GM23248 (cell line): ENCODE measurements around the gene TMEM52B. TPM values are rescaled to one million over a fixed set of nuclear protein-coding genes. Genes with fewer than 3 reads are reported as not detected.

ENCODE experiments used
- DNase-seq: peaks from one replicate; pipeline ENCODE4 v3.0.0-alpha.2; 2015
- H2AFZ ChIP-seq: fragments of 200-600 bp; sonication (generic); 2 replicates; pipeline ENCODE4 v1.6.1; 2016; ENCODE audit warnings: antibody characterized with exemption
- H3F3A ChIP-seq: fragments of 200-600 bp; sonication (generic); 2 replicates; pipeline ENCODE4 v1.6.1; 2016; ENCODE audit warnings: mild to moderate bottlenecking, antibody characterized with exemption, mixed run types; ENCODE audit not compliant: insufficient read depth
- H3K27ac ChIP-seq: fragments of 200-600 bp; sonication (generic); 2 replicates; pipeline ENCODE4 v1.5.1; 2016; ENCODE audit warnings: mild to moderate bottlenecking
- H3K27me3 ChIP-seq: fragments of 200-600 bp; sonication (generic); replicated peaks from 2 replicates; pipeline ENCODE4 v1.6.1; 2016; ENCODE audit warnings: mild to moderate bottlenecking; ENCODE audit not compliant: insufficient read depth
- H3K36me3 ChIP-seq: fragments of 200-600 bp; sonication (generic); 2 replicates; pipeline ENCODE4 v1.6.1; 2016; ENCODE audit warnings: low read depth, mild to moderate bottlenecking
- H3K4me1 ChIP-seq: fragments of 200-600 bp; sonication (generic); 2 replicates; pipeline ENCODE4 v1.6.1; 2016; ENCODE audit warnings: mild to moderate bottlenecking; ENCODE audit not compliant: insufficient read depth
- H3K4me2 ChIP-seq: fragments of 200-600 bp; sonication (generic); one replicate; pipeline ENCODE4 v1.6.1; 2016; ENCODE audit warnings: mild to moderate bottlenecking; ENCODE audit not compliant: unreplicated experiment
- H3K4me3 ChIP-seq: fragments of 200-600 bp; sonication (generic); 2 replicates; pipeline ENCODE4 v1.5.1; 2016; ENCODE audit warnings: mild to moderate bottlenecking
- H3K79me2 ChIP-seq: fragments of 200-600 bp; sonication (generic); 2 replicates; pipeline ENCODE4 v1.6.1; 2016; ENCODE audit warnings: mild to moderate bottlenecking; ENCODE audit not compliant: insufficient read depth
- H3K9ac ChIP-seq: fragments of 200-600 bp; sonication (generic); 2 replicates; pipeline ENCODE4 v1.6.1; 2016; ENCODE audit warnings: mild to moderate bottlenecking
- H3K9me2 ChIP-seq: fragments of 200-600 bp; sonication (generic); 2 replicates; pipeline ENCODE4 v1.6.1; 2016; ENCODE audit warnings: mixed run types, mild to moderate bottlenecking, moderate library complexity; ENCODE audit not compliant: insufficient read depth
- H3K9me3 ChIP-seq: fragments of 200-600 bp; sonication (generic); one replicate; pipeline ENCODE4 v1.6.1; 2017; ENCODE audit warnings: low read depth
- H4K20me1 ChIP-seq: fragments of 200-600 bp; sonication (generic); 2 replicates; pipeline ENCODE4 v1.6.0; 2016; ENCODE audit not compliant: insufficient read depth
- EZH2 ChIP-seq: fragments of 200-600 bp; sonication (generic); IDR thresholded peaks from 2 replicates; pipeline ENCODE4 v1.6.1; 2018; ENCODE audit warnings: antibody characterized with exemption, mild to moderate bottlenecking; ENCODE audit not compliant: insufficient read depth, poor library complexity, severe bottlenecking
- EZH2phosphoT487 ChIP-seq: fragments of 200-600 bp; sonication (generic); IDR thresholded peaks from 2 replicates; pipeline ENCODE4 v1.6.1; 2018; ENCODE audit warnings: antibody characterized with exemption, moderate library complexity, mild to moderate bottlenecking, low read depth; ENCODE audit not compliant: insufficient read depth
- WGBS, 2 experiments: methylation state at CpG; one replicate each; pipeline ENCODE4 v1.1.6; 2015 to 2017; ENCODE audit warnings: low lambda C conversion rate in 2 of 2, low coverage in 1 of 2; ENCODE audit errors: missing lambda C conversion rate in 2 of 2; 5-methylcytosine and 5-hydroxymethylcytosine counted together
- in situ Hi-C: fragments of 300-500 bp; cut with MboI; formaldehyde crosslinking; loops from 2 replicates; pipeline ENCODE4 v1.15.0; 2020
- polyA plus RNA-seq: library from polyadenylated mRNA; unstranded; fragments of >200 nt; fragmentation: Nextera tagmentation; extraction: Ambion mirVana; gene quantifications from 2 replicates; pipeline ENCODE4 v1.2.1, GENCODE V29; 2016
- total RNA-seq: library from RNA; depleted of rRNA; stranded (reverse); fragments of >200 nt; shearing (Covaris generic); gene quantifications from 2 replicates; pipeline ENCODE4 v1.2.3, GENCODE V29; 2014

Gene TMEM52B
- total and polyA plus RNA-seq, 2 experiments from 2014 or later = 0.25 to 6.7 TPM

DNA sequence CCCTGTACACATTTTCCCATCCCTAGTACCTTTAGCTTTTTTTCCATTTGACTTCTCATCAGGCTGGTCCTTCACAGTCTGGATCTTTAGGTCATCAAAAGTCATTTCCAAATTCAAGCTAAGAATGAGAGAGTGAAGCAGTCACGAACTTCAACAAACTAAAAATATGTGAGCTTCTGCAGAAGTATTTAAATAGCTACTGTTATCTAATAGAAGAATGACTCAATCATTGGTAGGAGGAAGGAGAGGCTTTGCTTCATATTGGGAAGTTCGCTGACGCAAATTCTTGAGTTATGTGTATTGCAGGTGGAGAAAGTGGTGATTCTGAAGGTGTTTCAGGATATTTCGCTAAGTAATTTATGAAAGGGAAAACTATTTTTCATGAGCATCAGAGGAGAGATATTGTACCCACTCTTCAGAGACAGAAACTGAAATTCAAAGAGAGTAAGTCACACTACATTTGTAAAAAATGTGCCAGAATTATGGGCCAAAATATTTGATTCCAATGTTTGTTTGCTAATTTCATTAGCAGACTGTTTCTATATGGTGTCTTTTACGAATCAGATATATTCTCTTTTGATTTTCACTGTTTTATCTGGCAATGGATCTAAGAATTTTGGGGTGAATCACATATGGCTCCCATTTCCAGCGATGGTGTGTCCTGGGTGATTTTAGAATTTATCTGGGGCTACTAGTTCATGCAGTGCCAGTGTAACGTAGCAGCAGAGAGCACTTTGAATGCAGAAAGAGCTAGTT lies 6.7 kb upstream of the TMEM52B start, which contains the start of gene OLR1:
Gene OLR1, minus strand, starts transcription at position 160 of the 756 bp plus-strand sequence. Its CDS starts 55 bp downstream, at position 105.
- H3K27ac ChIP-seq = no peak within 1 kb of the TSS
- in situ Hi-C loops = no loop called here
- no peaks in the 10 kb centered on the region for H3K27me3 ChIP-seq
- no peaks in the 10 kb centered on the region for H3K9me3 ChIP-seq
- no peak within 1 kb of the TSS for H2AFZ ChIP-seq
- no peaks in the 10 kb centered on the region for H3K36me3 ChIP-seq
- no peaks in the 10 kb centered on the region for H3K9me2 ChIP-seq
- no peak within 1 kb of the TSS for H3K9ac ChIP-seq
- no peak within 1 kb of the TSS for H3K4me3 ChIP-seq
- no peaks in the 10 kb centered on the region for H4K20me1 ChIP-seq
- 75 to 76% methylated on average over 7 of the region's 7 CpGs for WGBS, 2 experiments
- H3K4me1 ChIP-seq = peaks cover 48% of the 10 kb centered on the region
- peak within 1 kb of the TSS; percentile 27 for H3K4me2 ChIP-seq
- TF ChIP-seq EZH2phosphoT487 (no peak), EZH2 (no peak)
- H3K79me2 ChIP-seq = no peaks in the 10 kb centered on the region
- peak; percentile 30 for DNase-seq
- peaks cover 23% of the 10 kb centered on the region for H3F3A ChIP-seq

GRCh38 chr12:10174986-10175614 lies 3.7 kb upstream of the TMEM52B start:
- H3K9me2 ChIP-seq = no peaks in the 10 kb centered on the region
- no peaks in the 10 kb centered on the region for H4K20me1 ChIP-seq
- TF ChIP-seq EZH2 = no peak
- TF ChIP-seq EZH2phosphoT487 = no peak
- no peak overlapping the region for H3K27ac ChIP-seq
- no peaks in the 10 kb centered on the region for H3K9me3 ChIP-seq
- no peak overlapping the region for H3K9ac ChIP-seq
- H2AFZ ChIP-seq = no peak overlapping the region
- peaks cover 26% of the 10 kb centered on the region for H3F3A ChIP-seq
- H3K79me2 ChIP-seq = no peaks in the 10 kb centered on the region
- DNase-seq = no peak
- H3K36me3 ChIP-seq = no peaks in the 10 kb centered on the region
- no peaks in the 10 kb centered on the region for H3K27me3 ChIP-seq
- WGBS, 2 experiments = 39 to 43% methylated on average over 2 of the region's 2 CpGs
- no peak overlapping the region for H3K4me2 ChIP-seq
- no peak overlapping the region for H3K4me3 ChIP-seq
- in situ Hi-C loops = no loop called here
- peaks cover 35% of the 10 kb centered on the region for H3K4me1 ChIP-seq

DNA sequence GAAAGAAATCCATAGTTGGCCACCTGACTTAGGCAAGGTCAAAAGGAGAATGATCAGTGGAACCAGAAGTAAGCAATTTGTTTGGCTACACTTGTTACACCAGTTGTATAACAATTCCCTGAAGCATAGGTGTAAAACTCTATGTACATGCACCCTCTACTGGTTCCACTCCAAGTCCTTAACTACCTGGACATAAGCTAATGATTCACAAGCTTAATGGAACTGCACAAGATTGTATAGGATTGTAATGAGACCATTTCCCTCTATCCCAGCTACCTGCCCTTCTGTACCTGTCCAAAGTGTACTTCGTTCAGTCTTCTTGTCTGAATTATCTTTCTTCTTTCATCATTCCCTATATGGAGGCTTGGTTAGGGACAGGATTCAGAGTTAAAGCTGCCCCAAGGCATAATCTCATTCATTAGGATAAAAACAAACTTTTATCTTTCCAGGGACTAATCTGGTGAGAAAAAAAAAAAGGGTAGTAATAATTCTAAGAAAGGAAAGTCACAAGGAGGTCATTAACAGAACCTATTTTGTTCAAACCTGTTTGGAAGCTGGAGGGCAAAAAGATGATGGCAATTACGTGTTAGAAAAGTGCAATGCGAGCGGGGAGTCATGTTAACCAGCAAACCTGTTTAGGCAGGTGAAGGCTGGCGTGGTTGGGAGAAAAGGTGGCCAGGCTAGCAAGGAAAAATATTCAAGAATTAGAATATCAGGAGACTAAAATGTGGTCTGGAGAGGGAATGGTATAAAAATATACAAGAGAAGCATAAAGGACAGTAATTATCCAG lies 2.8 kb upstream of the TMEM52B start:
- Histone ChIP-seq H4K20me1 (no peaks in the 10 kb centered on the region), H3K27ac (no peak overlapping the region), H3F3A (peaks cover 22% of the 10 kb centered on the region; the same call in 1 of the 2 replicates), H3K9ac (no peak overlapping the region), H3K9me3 (no peaks in the 10 kb centered on the region), H2AFZ (no peak overlapping the region), H3K79me2 (no peaks in the 10 kb centered on the region), H3K36me3 (no peaks in the 10 kb centered on the region), H3K4me1 (peaks cover 31% of the 10 kb centered on the region), H3K4me3 (no peak overlapping the region), H3K27me3 (no peaks in the 10 kb centered on the region), H3K4me2 (no peak overlapping the region), H3K9me2 (no peaks in the 10 kb centered on the region)
- in situ Hi-C loops = no loop called here
- no peak for DNase-seq
- WGBS, 2 experiments = 72 to 78% methylated on average over 5 of the region's 5 CpGs
- no peak for TF ChIP-seq EZH2phosphoT487
- no peak for TF ChIP-seq EZH2

GRCh38 chr12:10179776-10180181 lies 947 bp downstream of the TMEM52B start:
- Histone ChIP-seq H3K79me2 (no peaks in the 10 kb centered on the region), H3K27ac (no peak overlapping the region), H3K4me1 (peaks cover 47% of the 10 kb centered on the region), H3K9me3 (no peaks in the 10 kb centered on the region), H2AFZ (no peak overlapping the region), H3K27me3 (no peaks in the 10 kb centered on the region), H3K4me3 (no peak overlapping the region), H3K9ac (no peak overlapping the region), H3K4me2 (peak overlapping the region; percentile 13), H3K36me3 (no peaks in the 10 kb centered on the region), H3F3A (peaks cover 33% of the 10 kb centered on the region), H3K9me2 (no peaks in the 10 kb centered on the region), H4K20me1 (no peaks in the 10 kb centered on the region)
- peak; percentile 71 for DNase-seq
- in situ Hi-C loops = no loop called here
- 56 to 63% methylated on average over 5 of the region's 5 CpGs for WGBS, 2 experiments
- TF ChIP-seq EZH2 = no peak
- TF ChIP-seq EZH2phosphoT487 = no peak
